ENCODE measurements around the gene CLEC18A.
A peak's percentile ranks its signal among the peaks of the same experiment; 100 is the strongest.
"Not testable (repeated sequence)": the region's sequence is repeated elsewhere in the genome, so short reads cannot be mapped to it uniquely, and the experiment has no call there.

Gene CLEC18A

DNA sequence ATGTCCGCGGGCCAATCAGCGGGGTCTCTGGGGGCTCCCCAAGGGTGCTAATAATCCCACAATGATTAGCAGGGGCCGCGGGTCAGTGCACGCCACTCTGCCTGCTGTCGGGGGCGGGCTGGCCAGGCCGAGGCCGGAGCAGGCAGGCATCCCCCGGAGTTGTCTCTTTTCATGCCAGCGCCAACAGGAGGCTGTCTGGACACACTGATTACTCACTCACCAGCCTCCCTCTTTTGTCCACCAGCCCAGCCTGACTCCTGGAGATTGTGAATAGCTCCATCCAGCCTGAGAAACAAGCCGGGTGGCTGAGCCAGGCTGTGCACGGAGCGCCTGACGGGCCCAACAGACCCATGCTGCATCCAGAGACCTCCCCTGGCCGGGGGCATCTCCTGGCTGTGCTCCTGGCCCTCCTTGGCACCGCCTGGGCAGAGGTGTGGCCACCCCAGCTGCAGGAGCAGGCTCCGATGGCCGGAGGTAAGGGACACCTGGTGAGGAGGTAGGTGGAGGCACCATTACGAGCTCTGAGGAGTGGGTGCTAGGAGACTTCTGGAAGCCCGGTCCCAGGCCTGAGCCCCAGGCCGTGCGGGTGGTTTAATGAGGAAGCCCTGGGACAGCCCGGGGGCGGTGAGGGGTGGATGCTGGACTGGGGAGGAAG lies at the start of gene CLEC18A:
Gene CLEC18A (plus strand): TSS at position 318 of the 655 bp plus-strand sequence. CDS start 33 bp downstream, at position 351.
- not testable (repeated sequence) for DNase-seq

DNA sequence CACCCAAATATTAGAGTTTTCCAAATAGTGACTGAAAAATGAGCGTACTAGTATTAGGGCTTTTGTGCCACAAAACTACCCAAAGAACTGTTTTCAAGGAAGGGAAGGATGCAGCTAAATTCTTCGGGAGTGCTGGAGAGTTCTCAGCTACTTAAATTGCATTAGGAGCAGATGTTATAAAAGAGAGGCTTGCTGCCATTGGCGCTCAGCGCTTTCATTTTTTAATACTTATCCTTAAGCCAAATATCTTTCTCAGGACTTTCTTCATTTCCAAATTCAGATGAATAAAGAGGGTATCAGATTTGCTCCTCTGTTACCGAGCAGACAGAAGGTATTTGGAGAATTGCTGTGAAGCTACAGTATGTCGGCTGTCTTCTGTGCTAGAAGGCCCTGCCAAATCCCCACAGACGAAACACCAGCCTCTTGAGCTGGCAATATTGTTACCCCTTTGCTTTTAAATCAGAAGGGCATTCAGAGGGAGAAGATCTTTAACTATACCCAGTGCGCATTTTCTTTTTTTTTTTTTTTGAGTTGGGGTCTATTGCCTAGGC lies 47.2 kb upstream of the CLEC18A start:
- DNase-seq, result no peak

DNA sequence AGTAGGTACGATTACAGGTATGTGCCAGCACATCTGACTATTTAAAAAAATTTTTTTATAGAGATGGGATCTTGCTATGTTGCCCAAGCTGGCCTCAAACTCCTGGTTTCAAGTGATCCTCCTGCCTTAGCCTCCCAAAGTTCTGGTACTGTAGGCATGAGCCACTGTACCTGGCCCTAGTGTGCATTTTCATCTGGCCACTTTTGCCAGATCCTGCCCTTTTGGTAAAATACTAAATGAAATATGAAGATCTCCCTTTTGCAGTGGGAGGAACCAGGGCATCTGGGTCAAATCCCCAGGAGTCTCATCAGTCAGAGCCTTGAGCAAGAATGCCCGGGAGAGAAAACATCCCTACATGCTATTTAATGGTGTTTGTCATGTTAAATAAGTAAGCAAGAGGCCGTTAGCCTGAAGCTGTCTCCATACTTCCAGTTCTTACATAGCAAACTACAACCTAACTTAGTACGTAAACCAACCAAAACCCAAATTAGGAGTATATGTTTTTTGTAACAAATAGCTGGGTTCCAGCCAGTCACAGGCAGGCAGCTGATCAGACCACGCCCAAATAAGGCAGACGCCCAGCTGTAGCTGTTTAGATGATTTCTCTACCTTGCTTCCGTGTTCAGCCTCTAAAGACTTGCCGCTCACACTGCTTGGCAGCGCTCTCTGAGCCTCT lies 46.5 kb upstream of the CLEC18A start:
- DNase-seq, result no peak

DNA sequence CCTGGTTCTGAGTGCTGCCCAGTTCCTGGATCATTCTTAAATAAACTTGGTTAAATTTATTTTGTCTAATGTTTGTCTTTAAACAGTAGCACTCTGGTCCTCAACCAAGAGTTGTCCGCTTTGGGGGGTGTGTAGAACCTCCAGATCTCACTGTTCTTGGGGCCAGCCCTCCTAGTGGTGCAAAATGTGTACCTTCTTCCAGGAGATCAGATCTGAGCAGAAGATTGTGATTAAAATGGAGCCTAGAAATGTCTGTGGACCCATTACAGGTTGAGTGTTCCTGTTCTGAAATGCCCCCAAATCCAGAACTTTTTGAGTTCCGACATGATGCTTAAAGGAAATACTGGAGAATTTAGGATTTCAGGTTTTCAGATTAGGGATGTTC lies 46.0 kb upstream of the CLEC18A start:
- no peak for DNase-seq

DNA sequence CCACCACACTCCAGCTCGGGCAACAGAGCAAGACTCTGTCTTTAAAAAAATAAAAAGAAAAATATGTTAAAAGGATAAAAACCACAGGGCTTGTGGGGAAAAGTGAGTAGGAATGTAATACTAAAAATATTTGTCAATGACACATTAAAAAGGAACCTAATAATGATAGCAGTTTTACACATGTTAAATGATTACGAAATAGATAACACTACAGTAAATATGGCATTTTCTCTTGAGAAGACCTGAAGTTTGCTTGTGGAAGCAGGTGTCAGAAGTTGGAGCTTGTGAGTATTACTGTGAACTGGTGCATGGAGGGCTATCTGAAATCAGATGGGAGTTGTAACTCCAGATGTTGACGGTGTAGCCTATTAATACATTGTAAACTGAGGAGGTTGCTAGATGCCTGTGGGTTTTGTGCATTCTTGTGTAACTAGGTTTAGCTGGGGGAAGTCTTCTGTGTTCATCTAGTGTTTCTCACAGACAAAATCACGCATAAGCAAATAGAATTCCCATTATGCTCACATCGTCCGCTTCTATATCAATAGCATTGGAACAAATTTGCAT lies 44.2 kb upstream of the CLEC18A start:
- no peak for DNase-seq

DNA sequence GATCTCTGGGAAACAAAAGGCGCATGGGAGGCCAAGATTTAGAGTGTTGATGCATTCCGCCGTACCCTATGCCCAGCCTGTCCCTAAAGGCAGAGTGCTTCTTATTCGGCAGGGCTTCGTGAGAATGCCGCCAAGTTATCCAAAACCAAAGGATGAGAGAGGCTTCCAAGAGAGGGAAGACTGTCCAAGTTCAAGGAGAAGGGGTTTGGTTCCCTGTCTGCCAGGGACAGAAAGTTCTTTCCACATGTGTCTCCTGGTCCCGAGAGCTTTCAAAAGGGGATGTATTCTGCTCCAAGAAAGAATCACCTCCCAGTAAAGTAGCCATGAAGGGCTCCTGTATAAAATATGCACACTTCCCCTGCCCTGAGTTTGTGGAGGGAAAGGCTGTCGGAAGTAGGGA lies 42.1 kb upstream of the CLEC18A start:
- DNase-seq, result no peak

DNA sequence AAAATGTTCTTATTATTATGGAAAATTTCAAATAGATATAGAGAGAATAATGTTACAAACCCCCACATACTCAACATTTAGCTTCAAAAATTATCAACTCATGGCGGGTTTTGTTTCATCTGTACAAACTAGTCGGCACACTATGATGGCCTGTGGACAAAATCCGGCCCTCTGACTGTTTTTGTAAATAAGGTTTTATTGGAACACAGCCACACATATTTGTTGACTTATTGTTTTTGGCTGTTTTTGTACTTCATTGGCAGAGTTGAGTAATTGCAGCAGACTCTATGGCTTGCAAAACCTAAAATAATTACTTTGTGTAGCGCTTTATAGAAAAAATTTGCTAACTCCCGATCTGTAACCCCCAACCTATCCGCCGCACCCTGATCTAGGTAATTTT lies 41.4 kb upstream of the CLEC18A start:
- DNase-seq, result no peak

DNA sequence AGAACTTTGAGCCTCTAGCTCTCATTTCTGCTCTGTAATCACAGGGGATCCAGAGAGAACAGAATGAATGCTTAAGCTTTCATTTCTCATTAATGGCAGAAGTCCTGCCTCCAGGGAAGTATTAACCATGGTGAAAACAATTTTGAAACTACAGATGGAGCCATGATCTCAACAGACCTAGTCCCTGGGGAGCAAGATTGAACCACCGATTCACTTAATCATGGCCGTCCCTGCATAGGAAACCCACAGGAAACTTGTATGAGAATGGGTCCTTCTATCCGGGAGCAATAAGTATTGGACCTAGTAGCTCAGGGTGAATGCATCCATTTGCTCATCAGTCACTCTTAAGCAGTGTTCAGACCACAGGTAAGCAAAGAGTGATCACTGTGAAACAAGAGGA lies 40.2 kb upstream of the CLEC18A start:
- no peak for DNase-seq

DNA sequence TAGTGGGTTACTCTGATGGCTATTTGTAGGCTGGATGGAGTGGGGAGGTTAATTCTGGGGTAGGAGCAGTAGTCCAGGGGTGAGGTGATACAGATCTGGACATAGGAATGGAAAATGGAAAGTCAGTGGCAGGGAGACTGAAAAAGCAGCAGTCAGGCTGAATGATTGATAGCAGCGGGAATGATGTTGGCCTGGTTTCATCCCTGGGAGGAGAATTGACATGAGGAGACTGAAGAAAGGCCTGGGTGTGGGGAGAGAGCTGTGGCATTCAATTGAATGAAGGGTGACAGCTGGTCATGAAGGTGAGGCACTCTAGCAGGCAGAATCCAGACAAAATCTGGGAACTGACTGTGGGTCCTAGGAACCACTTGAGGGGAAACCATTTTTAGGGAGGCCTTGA lies 34.7 kb upstream of the CLEC18A start:
- no peak for DNase-seq

DNA sequence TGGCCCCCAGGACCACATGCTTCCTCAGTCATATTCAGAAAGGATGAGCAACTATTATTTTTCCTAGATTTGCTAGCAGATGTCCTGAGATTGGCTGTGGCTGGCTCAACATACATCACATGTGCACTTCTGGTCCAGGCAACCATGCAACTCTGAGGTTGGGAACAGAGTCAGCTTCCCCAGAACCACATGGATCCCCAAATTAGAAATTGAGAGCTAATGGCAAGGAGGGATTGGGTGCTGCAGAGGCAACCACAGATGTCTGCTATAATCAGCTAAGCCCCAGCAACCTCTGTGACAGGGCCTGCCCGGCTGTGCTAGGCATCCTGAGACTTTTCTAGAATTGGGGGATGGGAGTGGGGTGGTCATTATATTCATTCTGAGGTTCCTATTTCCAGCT lies 33.8 kb upstream of the CLEC18A start:
- no peak for DNase-seq

DNA sequence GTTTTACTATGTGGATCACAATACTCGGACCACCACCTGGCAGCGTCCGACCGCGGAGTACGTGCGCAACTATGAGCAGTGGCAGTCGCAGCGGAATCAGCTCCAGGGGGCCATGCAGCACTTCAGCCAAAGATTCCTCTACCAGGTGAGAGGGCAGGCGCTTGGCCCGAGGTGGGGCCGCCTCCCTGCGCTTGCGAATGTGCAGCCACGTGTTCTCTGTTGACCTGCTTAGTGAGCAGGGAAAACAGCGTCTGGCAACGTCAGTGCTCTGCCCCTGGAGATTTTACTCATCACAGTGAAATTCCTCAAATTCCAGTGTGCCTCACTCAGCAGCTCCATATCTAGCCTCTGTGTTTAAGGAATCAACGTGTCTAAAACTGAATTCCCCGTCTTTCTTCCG lies 33.4 kb upstream of the CLEC18A start:
- no peak for DNase-seq

DNA sequence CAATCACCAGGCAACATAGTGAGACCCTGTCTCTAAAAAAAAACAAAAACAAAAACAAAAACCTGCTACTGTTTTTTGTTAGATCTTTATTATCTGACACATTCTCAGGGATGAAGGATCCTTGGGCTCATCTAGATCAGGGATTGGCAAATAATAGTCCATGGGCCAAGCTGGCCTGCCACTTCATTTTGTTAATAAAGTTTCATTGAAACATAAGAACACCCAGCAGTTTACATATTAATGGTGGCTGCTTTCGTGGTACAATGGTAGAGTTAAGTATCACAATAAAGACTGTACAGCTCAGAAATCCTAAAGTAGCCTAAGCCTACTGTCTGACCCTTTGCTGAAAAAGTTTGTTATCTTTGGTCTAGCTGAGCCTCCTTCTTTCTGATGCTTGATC lies 32.9 kb upstream of the CLEC18A start:
- no peak for DNase-seq

DNA sequence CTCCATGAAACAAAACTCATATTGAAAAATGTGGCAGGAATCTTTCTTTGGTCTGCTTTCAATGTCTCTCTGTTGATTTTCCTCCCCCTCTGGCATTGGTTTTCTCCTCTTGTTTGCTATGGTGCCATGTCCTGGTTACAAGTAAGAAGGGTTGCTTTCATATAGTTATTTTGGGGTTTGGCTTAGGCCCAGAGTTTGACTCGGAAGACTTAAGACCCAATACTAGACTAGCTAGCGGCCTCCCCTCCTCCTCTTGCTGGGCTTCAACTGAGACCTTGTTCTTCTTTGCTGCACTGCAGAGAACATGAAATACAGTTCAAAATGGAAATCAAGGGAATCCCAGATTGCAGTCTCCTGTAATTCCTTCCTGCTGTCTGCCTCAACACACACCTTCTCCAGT lies 30.0 kb upstream of the CLEC18A start:
- DNase-seq, result no peak

DNA sequence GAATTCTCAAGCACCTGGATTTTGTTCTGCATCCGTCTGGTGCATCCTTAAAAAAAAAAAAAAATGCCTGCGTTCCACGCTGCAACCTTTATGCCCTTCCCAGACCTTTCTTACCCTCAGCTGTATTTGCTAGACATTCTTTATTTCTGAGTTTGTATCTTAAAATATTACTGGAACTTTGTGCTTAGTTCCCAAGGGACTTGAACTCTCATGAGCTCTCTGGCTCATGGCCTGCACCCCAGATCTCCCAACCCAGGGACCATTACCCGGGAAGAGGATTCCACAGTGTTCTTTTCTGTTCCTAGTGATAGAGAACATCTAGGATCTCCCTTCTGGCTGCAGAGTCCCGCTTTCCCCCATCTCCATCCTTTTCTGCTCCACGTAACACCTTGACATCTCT lies 28.9 kb upstream of the CLEC18A start:
- DNase-seq, result no peak

DNA sequence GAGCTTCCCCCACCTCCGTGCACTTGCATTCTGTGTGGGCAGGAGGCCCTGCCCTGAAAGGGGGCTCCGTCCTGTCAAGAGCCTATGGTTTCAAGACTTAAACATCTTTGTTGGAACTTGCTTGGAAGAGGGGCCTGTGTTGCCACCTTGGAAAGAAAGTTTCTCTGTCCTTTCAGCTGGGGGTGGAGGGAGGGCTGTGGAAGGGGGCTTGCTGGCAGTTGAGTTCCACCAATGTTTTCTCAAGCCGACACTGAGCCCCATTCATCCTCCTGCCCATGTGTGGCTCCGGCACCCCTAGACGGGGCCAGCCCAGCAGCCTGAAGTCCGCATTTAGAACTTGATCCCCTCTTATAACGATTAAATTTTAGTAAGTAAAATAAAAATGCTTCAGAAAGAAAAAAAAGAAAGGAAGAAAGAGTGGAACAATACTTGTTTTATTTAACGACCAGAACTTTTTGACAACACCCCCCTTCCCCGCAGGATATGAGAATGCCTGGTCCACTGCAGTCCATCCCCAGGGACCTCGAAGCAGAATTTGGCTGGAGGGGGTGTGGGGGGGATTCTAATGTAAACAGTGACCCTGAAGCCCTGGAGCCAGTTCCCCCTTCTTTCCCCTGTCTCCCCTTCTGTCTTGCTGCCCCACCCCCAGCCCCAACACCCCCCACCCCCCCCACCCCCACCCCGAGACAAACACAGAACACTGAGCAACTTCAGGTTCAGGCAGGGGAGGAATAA lies 26.9 kb upstream of the CLEC18A start:
- no peak for DNase-seq

DNA sequence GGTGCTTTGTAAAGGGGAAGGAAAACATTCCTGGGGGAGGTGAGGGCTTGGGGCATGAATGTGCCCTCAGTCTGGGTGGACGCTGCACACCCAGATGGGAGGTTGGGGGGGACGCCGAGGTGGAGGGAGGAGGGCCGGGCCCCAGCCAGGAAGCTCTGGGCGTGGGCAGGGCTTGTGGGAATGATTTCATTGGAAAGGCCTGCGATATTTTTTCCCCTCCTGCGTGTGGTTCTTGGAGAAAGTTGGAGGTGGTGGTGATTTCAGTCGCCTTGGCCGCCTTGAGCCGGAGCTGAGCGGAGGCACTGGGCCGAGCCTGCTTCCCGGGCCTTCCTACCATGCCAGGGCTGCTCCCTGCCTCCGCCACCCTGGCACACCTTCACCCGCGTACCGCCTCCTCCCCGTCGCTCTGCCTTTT lies 26.4 kb upstream of the CLEC18A start:
- no peak for DNase-seq

DNA sequence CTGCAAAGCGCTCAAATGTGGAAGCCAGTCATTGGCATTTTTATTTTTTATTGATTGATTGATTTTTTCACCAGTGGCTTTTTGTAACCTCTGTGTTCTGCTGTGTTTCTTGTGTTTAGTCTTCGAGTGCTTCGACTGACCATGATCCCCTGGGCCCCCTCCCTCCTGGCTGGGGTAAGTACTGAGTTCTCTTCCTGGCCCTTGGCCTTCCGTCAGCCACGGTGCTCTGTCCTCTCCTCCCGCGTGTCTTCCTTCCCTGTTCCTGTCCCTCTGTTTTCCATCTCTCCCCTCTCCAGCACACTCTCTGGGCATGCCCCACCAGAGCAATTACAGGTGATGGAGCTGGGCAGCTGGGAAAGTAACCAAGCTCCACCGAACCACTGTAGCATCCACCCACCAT lies 25.8 kb upstream of the CLEC18A start:
- no peak for DNase-seq

DNA sequence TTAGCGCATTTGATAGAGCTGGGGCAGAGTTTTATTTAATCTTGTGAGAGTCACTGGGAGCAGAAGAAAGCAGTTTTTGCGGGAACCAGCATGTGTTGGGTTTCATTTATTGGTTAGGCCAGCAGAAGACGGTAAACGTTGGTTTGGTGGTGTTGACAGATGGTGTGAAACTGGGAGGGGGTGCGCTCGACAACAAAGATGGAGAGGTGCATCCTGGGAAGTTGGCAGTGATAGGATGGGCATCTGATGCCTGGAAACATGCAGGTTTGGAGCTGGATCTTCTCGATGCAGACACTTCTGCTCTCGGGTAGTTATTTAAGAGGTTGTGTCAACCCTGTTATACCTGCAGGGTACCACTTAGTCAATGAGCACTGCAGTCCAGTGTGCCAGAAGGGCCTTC lies 24.9 kb upstream of the CLEC18A start:
- DNase-seq, result no peak

DNA sequence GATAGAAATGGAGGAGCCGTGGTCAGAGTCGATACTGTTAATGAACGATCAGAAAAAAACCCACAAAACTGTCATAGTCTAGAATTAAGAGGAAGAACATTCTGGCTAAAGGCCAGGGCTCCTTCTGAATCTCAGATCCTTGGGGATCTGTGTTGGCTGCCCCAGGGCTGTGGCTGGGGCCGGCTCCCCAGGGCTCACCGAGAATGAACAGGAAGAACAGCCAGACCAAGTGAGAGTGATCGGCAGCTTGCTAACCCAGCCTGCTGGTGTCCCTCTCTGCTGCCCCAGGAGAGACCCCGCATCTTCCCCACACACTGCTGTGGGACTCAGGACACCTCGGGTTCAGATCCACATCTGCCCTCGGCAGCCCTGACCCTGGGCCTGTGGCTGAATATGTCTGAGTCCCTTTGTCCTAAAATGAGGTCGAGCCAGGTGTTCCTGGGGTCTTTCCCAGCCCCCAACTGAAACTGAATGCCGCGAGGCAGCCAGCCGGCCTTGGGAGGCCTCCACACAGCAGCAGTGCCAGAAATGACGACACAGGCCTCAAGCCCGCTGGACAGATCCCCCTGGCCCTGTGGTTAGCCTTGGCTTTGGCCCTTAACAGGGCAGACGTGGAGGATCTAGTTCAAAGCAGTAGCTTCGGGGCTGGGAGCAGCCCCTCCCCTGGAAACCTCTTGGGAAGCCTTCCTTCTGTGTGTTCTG lies 23.9 kb upstream of the CLEC18A start:
- no peak for DNase-seq

DNA sequence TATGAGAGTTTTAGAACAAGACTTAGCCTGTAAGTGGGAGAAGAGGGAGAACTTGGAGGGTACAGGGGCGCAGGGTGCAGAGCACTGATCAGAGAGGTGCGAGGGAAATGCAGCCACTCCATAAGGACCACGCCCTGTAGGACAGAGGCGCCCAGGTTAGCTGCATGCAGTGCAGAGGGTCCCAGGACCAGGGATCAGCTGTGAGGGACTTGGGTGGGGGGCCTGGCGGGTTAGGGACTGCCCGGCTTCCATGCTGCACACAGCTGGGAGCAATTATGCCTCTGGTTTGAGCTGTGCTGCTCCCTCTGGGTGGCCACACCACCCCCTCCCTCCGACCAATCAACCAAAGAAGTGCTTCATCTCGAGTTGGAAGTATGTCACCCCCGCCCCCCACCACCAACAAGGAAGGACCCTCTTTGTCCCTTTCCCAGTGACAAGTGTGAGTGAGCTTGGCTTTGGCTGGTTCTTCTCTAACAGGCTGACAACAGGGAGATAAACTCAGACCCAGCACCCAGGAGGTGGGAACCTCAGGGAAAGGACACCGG lies 22.2 kb upstream of the CLEC18A start:
- DNase-seq, result no peak

DNA sequence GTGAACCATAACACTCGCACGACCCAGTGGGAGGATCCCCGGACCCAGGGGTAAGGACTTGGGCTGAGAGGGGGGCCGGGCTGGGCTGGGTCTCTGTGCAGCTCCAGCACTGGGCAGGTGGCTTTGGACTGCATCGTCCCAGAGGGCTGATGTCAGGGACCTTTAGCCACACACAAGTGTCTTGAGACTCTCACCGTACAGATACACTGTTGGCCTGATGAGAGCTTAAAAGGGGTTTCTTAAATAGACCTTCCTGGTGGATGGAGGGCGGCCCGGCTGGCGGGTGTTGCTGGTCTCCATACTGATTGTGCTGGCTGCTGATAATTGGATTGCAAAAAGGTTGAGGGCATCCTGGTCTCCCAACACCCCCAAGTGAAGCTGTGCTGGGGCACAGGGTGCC lies 21.7 kb upstream of the CLEC18A start:
- DNase-seq, result no peak

DNA sequence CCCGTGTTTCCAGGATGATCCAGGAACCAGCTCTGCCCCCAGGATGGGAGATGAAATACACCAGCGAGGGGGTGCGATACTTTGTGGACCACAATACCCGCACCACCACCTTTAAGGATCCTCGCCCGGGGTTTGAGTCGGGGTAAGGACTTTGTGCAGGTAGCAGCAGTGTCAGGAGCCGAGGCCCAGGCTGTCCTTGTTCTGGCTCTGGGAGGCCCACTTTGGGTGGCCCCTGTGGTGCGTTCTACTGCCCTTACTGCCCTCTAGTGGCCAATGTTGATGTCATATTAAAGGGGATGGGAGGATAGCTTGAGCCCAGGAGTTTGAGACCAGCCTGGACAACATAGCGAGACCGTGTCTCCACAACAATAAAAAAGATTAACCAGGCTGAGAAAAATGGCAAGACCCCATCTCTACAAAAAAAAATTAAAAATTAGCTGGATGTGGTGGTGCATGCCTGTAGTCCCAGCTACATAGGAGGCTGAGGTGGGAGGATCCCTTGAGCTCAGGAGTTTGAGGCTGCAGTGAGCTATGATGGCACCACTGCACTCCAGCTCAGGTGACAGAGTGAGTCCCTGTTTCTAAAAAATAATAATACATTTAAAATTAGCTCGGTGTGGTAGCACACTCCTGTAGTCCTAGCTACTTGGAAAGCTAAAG lies 20.9 kb upstream of the CLEC18A start:
- peak; percentile 41 to 53 for DNase-seq

All from CD4-positive, alpha-beta T cell treated with Interleukin-4 for 1 hour (primary cell).